ENCODE results near the gene COPG1. TPM values are rescaled to one million over a fixed set of nuclear protein-coding genes. Genes with fewer than 3 reads are reported as not detected.
A peak's percentile ranks its signal among the peaks of the same experiment; 100 is the strongest.

COPG1 gene
- polyA plus RNA-seq, 3 donors, result 76.5 to 89.2 (median 82.1) TPM

- 92 to 95% (median 94%) methylated on average over 4 of the region's 4 CpGs for WGBS, 3 donors
- H3K27ac ChIP-seq (ENCODE audit: low read depth, low read length), result no peak overlapping the region
Measured at GRCh38 chr3:129268396-129268795, 19.0 kb downstream of the COPG1 start.

DNA sequence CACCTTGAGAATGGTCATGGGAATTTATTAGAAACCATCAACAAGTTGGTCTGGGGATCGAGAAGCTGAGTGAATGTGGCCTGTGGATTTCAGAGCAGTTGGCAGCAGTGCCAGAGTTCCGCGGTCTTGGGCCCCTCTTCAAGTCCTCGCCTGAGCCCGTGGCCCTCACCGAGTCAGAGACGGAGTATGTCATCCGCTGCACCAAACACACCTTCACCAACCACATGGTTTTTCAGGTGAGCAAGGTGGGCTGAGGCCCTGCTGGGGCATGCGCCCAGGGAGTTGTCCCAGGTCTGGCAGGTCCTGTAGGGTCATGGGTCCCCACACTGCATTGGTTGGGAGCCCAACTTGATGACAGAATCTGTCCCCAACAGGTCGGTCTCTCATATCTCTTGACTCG lies 22.3 kb downstream of the COPG1 start:
- WGBS, 3 donors, result 86 to 97% (median 95%) methylated on average over 11 of the region's 11 CpGs
- H3K27ac ChIP-seq (ENCODE audit: low read depth, low read length), result no peak overlapping the region

- H3K27ac ChIP-seq (ENCODE audit: low read depth, low read length), result no peak overlapping the region
- 56 to 65% (median 57%) methylated on average over 2 of the region's 2 CpGs for WGBS, 3 donors
Measured at GRCh38 chr3:129276385-129276784, 27.0 kb downstream of the COPG1 start.

GRCh38 chr3:129277829-129278271 lies 28.4 kb downstream of the COPG1 start:
- H3K27ac ChIP-seq (ENCODE audit: low read depth, low read length), result no peak overlapping the region
- WGBS, 3 donors, result 54 to 70% (median 67%) methylated on average over 11 of the region's 11 CpGs

GRCh38 chr3:129278439-129278965 lies 29.1 kb downstream of the COPG1 start, which contains the start of gene HMCES:
Gene HMCES (plus strand): TSS chr3:129278870. CDS start chr3:129279733, 863 bp downstream.
- 1% methylated on average over 32 to 44 of the region's 44 CpGs for WGBS, 3 donors
- H3K27ac ChIP-seq (ENCODE audit: low read depth, low read length), result peak within 1 kb of the TSS; percentile 59

- H3K27ac ChIP-seq (ENCODE audit: low read depth, low read length), result no peak overlapping the region
- 1% methylated on average over 60 to 82 of the region's 82 CpGs for WGBS, 3 donors
Measured at GRCh38 chr3:129278966-129279906, 29.8 kb downstream of the COPG1 start.

GRCh38 chr3:129280183-129280582 lies 30.8 kb downstream of the COPG1 start:
- WGBS, 3 donors, result 82 to 85% (median 82%) methylated on average over 2 of the region's 2 CpGs
- no peak overlapping the region for H3K27ac ChIP-seq (ENCODE audit: low read depth, low read length)

DNA sequence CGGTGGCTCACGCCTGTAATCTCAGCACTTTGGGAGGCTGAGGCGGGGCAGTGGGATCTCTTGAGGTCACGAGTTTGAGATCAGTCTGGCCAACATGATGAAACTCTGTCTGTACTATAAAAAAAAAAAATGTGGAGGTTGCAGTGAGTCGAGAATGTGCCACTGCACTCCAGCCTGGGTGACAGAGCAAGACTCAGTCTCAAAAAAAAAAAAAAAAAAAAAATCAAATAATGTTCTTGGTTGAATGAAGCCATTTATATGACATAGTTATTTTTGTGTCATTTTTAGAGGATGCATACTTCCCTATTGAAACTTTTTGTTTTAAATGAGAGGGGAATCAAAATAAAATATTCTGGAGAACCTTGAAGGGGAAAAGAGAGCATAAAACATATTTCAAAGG lies 32.3 kb downstream of the COPG1 start:
- no peak overlapping the region for H3K27ac ChIP-seq (ENCODE audit: low read depth, low read length)
- 80 to 85% (median 80%) methylated on average over 5 of the region's 5 CpGs for WGBS, 3 donors

GRCh38 chr3:129282727-129283327 lies 33.4 kb downstream of the COPG1 start:
- H3K27ac ChIP-seq (ENCODE audit: low read depth, low read length), result no peak overlapping the region
- WGBS, 3 donors, result 47 to 75% (median 63%) methylated on average over 6 of the region's 6 CpGs

- no peak overlapping the region for H3K27ac ChIP-seq (ENCODE audit: low read depth, low read length)
- 67 to 86% (median 69%) methylated on average over 2 of the region's 2 CpGs for WGBS, 3 donors
Measured at GRCh38 chr3:129286081-129286480, 36.7 kb downstream of the COPG1 start.

DNA sequence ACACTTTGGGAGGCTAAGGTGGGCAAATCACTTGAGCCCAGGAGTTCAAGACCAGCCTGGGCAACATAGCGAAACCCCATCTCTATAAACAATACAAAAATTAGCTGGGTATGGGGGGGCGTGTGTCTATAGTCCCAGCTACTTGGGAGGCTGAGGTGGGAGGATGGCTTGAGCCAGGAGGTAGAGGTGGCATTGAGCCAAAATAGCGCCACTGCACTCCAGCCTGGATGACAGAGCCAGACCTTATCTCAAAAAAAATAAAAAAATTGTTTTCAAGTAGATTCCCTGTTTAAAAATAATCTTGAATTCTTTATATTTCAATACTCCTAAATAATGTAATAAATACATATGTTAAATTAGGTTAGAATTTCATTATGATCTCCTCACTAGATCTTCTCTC lies 39.0 kb downstream of the COPG1 start:
- 81 to 93% (median 87%) methylated on average over 3 of the region's 3 CpGs for WGBS, 3 donors
- H3K27ac ChIP-seq (ENCODE audit: low read depth, low read length), result no peak overlapping the region

DNA sequence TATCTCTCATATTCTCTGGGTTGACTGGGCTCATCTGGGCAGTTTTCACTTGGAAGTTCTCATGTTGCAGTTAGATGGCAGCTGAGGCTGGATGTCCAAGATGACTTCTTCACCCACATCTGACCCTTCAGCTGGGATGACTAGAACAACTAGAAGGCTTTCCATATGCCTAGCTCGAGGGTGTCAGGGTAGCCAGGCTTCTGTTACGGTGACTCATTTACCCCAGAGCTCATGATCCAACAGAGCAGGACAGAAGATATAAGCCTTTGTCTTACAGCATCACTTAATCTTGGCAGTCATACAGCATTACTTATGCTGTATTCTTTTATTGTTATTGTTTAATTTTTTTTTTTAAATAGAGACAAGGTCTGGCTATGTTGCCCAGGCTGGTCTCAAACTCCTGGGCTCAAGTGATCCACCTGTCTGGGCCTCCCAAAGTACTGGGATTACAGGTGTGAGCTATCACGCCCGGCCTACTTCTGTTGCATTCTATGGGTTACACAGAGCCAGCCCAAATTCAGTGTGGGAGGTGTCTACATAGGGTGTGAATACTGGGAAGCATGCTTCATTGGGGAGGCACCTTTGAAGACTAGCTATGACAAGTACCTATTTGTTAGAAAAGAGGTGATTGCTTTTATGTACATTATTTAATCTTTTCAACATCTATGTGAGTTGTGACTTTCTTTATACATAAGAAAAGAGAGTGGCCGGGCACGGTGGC lies 40.0 kb downstream of the COPG1 start:
- no peak overlapping the region for H3K27ac ChIP-seq (ENCODE audit: low read depth, low read length)
- WGBS, 3 donors, result 89 to 98% (median 97%) methylated on average over 6 of the region's 6 CpGs

GRCh38 chr3:129291236-129291886 lies 42.0 kb downstream of the COPG1 start:
- 67 to 74% (median 73%) methylated on average over 4 of the region's 4 CpGs for WGBS, 3 donors
- no peak overlapping the region for H3K27ac ChIP-seq (ENCODE audit: low read depth, low read length)

- no peak overlapping the region for H3K27ac ChIP-seq (ENCODE audit: low read depth, low read length)
- WGBS, 3 donors, result 79 to 95% (median 95%) methylated on average over 5 of the region's 5 CpGs
Measured at GRCh38 chr3:129295286-129295685, 45.9 kb downstream of the COPG1 start.

DNA sequence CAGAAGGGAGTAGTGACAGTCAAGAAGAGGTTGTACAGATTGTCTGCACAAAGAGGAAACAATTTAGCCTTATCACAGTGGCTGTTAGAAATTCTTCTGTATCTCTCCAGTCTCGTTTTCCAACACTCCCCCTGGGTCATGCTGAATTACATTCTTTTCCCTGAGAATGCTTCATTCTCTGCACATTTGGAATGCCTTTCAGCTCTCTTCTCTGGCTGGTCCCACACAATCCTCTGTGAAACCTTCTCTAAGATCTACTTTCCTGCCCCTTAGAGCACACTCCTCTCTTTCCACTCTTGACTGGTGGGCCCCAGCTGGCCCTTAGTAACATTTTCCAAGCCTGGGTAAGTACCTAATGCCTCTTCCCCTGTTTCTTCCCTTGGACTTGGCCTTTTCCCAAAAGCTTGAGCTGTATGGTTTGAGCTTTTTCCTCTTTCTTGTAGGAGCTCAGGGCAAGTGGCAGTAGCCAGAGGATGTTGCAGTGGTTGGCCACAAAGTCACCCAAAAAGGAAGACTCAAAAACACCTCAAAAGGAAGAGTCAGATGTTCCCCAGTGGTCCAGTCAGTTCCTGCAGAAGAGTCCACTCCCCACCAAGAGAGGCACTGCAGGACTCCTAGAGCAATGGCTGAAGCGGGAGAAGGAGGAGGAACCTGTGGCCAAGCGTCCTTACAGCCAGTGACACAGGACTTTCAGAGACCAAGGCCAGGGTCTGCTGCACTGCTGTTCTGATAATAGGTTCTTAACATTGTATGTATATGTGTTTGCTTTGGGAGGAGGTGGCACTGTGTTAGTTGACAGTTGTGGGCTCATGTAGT lies 54.9 kb downstream of the COPG1 start:
- H3K27ac ChIP-seq (ENCODE audit: low read depth, low read length), result no peak overlapping the region
- 53 to 77% (median 55%) methylated on average over 3 of the region's 3 CpGs for WGBS, 3 donors

GRCh38 chr3:129304962-129305222 lies 55.5 kb downstream of the COPG1 start:
- H3K27ac ChIP-seq (ENCODE audit: low read depth, low read length), result no peak overlapping the region
- WGBS, 3 donors, result 94 to 100% (median 94%) methylated on average over 1 of the region's 1 CpG

GRCh38 chr3:129305592-129306091 lies 56.2 kb downstream of the COPG1 start:
- WGBS, 3 donors, result 11 to 42% (median 19%) methylated on average over 26 of the region's 26 CpGs
- H3K27ac ChIP-seq (ENCODE audit: low read depth, low read length), result peak overlapping the region; percentile 13

Measured in adipose tissue (tissue), 3 donors.